H1 (cell line): ENCODE results near the gene FOXA3. TPM values are rescaled to one million over a fixed set of nuclear protein-coding genes. Genes with fewer than 3 reads are reported as not detected.

Experiments
- CTCF ChIA-PET: fragments of 300-600 bp; sonication (Branson Sonifier 250); formaldehyde crosslinking; loops from one replicate; lab custom pipeline; 2021; ENCODE audit not compliant: partially characterized antibody; lab: Charles Lee
- POLR2A ChIA-PET: fragments of 300-600 bp; sonication (Branson Sonifier 250); formaldehyde crosslinking; loops from one replicate; lab custom pipeline; 2021; ENCODE audit warnings: inconsistent platforms; ENCODE audit not compliant: partially characterized antibody; lab: Charles Lee
- DNase-seq, 2 experiments: peaks; one replicate each; pipeline versions ENCODE4 v3.0.0 to v3.0.0-alpha.2; 2010 to 2022; ENCODE audit warnings: low spot score in 2 of 2, low read depth in 1 of 2, mixed read lengths in 1 of 2
- FAIRE-seq: peaks from 2 replicates; lab custom pipeline; 2011; peaks lifted over from hg19 to GRCh38; lab: Jason Lieb, UNC
- H2AFZ ChIP-seq: 2 replicates; pipeline ENCODE4 v1.8.1; 2012; ENCODE audit warnings: low read length, inconsistent platforms
- H2AK5ac ChIP-seq: 2 replicates; pipeline ENCODE4 v1.6.1; 2013; ENCODE audit warnings: low read depth, low read length
- H2BK120ac ChIP-seq: replicated peaks from 2 replicates; pipeline ENCODE3; 2013; ENCODE audit warnings: low read depth, low read length, inconsistent platforms
- H2BK12ac ChIP-seq: 2 replicates; pipeline ENCODE4 v1.6.1; 2013; ENCODE audit warnings: low read depth, low read length
- H2BK15ac ChIP-seq: 2 replicates; pipeline ENCODE4 v1.6.1; 2013; ENCODE audit warnings: low read length
- H2BK20ac ChIP-seq: 2 replicates; pipeline ENCODE4 v1.6.1; 2013; ENCODE audit warnings: low read length
- H2BK5ac ChIP-seq: 2 replicates; pipeline ENCODE4 v1.6.1; 2013; ENCODE audit warnings: low read depth, low read length
- H3K14ac ChIP-seq: 2 replicates; pipeline ENCODE4 v1.6.1; 2013; ENCODE audit warnings: inconsistent platforms; ENCODE audit not compliant: insufficient read length
- H3K18ac ChIP-seq: 2 replicates; pipeline ENCODE4 v1.6.1; 2013; ENCODE audit warnings: low read length; ENCODE audit errors: extremely low read depth
- H3K23ac ChIP-seq: 2 replicates; pipeline ENCODE4 v1.6.1; 2013; ENCODE audit warnings: inconsistent platforms; ENCODE audit not compliant: insufficient read length
- H3K23me2 ChIP-seq: 2 replicates; pipeline ENCODE4 v1.6.1; 2013; ENCODE audit warnings: low read depth, low read length
- H3K27ac ChIP-seq: 2 replicates; pipeline ENCODE4 v1.6.1; 2011; ENCODE audit warnings: low read depth, low read length, inconsistent platforms
- H3K27me3 ChIP-seq, 4 experiments: replicated peaks in 1 of 4; 1 replicate in 1 of 4; 2 replicates in 3 of 4; pipeline versions ENCODE4 v1.6.1 to v1.8.1; 2011 to 2013; ENCODE audit warnings: low read length in 3 of 4, mild to moderate bottlenecking in 3 of 4, inconsistent platforms in 2 of 4, mixed read lengths in 2 of 4, moderate library complexity in 1 of 4; ENCODE audit not compliant: control insufficient read depth in 3 of 4, insufficient read depth in 3 of 4; ENCODE audit errors: extremely low read depth in 1 of 4
- H3K36me3 ChIP-seq, 4 experiments: 2 replicates each; pipeline versions ENCODE4 v1.6.1 to v1.8.1; 2011 to 2013; ENCODE audit warnings: mild to moderate bottlenecking in 4 of 4, low read length in 3 of 4, moderate library complexity in 2 of 4, control low read depth in 1 of 4, inconsistent platforms in 1 of 4; ENCODE audit not compliant: insufficient read depth in 4 of 4, control insufficient read depth in 2 of 4
- H3K4ac ChIP-seq: replicated peaks from 2 replicates; pipeline ENCODE3; 2013; ENCODE audit warnings: low read length, low read depth, mixed read lengths, inconsistent platforms; ENCODE audit not compliant: insufficient read length
- H3K4me1 ChIP-seq, 4 experiments: replicated peaks in 1 of 4; 1 replicate in 1 of 4; 2 replicates in 3 of 4; pipeline versions ENCODE4 v1.6.1 to v1.8.1; 2011 to 2013; ENCODE audit warnings: low read length in 3 of 4, inconsistent platforms in 2 of 4, mixed read lengths in 1 of 4; ENCODE audit not compliant: insufficient read depth in 4 of 4, control insufficient read depth in 3 of 4
- H3K4me2 ChIP-seq, 2 experiments: 2 replicates each; pipeline versions ENCODE4 v1.6.1 to v1.8.1; 2011 to 2013; ENCODE audit warnings: low read depth in 2 of 2, low read length in 2 of 2, control low read depth in 1 of 2, inconsistent platforms in 1 of 2, mild to moderate bottlenecking in 1 of 2; ENCODE audit not compliant: insufficient read depth in 1 of 2
- H3K4me3 ChIP-seq, 4 experiments: fragments of 200-600, 300-600 bp in 1 of 4; sonication (generic), shearing (Covaris generic), sonication (Bioruptor Twin) in 1 of 4; 2 replicates each; pipeline versions ENCODE4 v1.5.1 to v1.8.1; 2011 to 2016; ENCODE audit warnings: low read length in 4 of 4, low read depth in 3 of 4, control low read depth in 2 of 4, inconsistent platforms in 2 of 4, mild to moderate bottlenecking in 2 of 4, mixed read lengths in 1 of 4, moderate library complexity in 1 of 4; ENCODE audit not compliant: insufficient read depth in 2 of 4; ENCODE audit errors: extremely low read depth in 1 of 4
- H3K56ac ChIP-seq: replicated peaks from 2 replicates; pipeline ENCODE3; 2013; ENCODE audit warnings: low read depth, mild to moderate bottlenecking, mixed read lengths, low read length, inconsistent platforms; ENCODE audit not compliant: insufficient read length
- H3K79me1 ChIP-seq: 2 replicates; pipeline ENCODE4 v1.6.1; 2013; ENCODE audit warnings: low read depth, low read length, control low read depth
- H3K79me2 ChIP-seq, 2 experiments: 2 replicates each; pipeline versions ENCODE4 v1.6.1 to v1.8.1; 2012 to 2013; ENCODE audit warnings: low read length in 2 of 2, mild to moderate bottlenecking in 2 of 2, inconsistent platforms in 1 of 2; ENCODE audit not compliant: insufficient read depth in 2 of 2, control insufficient read depth in 1 of 2
- H3K9ac ChIP-seq, 4 experiments: replicated peaks in 1 of 4; 1 replicate in 1 of 4; 2 replicates in 3 of 4; pipeline versions ENCODE4 v1.6.1 to v1.8.1; 2011 to 2013; ENCODE audit warnings: low read depth in 3 of 4, low read length in 3 of 4, control low read depth in 2 of 4, mild to moderate bottlenecking in 2 of 4, moderate library complexity in 2 of 4, inconsistent platforms in 1 of 4; ENCODE audit errors: extremely low read depth in 1 of 4
- H3K9me3 ChIP-seq, 2 experiments: 2 replicates each; pipeline versions ENCODE4 v1.6.1 to v1.8.1; 2012 to 2013; ENCODE audit warnings: mild to moderate bottlenecking in 2 of 2, moderate library complexity in 2 of 2, control low read depth in 1 of 2, inconsistent platforms in 1 of 2, low read depth in 1 of 2, low read length in 1 of 2, mixed read lengths in 1 of 2; ENCODE audit not compliant: insufficient read depth in 2 of 2
- H4K20me1 ChIP-seq, 2 experiments: replicated peaks in 1 of 2; 2 replicates each; pipeline versions ENCODE3 to v1.8.1; 2011 to 2013; ENCODE audit warnings: inconsistent platforms in 2 of 2, low read length in 2 of 2, mild to moderate bottlenecking in 1 of 2; ENCODE audit not compliant: insufficient read depth in 2 of 2, control insufficient read depth in 1 of 2
- H4K5ac ChIP-seq: 2 replicates; pipeline ENCODE4 v1.6.1; 2013; ENCODE audit warnings: low read length, low read depth, mixed read lengths, inconsistent platforms; ENCODE audit not compliant: insufficient read length
- H4K8ac ChIP-seq: 2 replicates; pipeline ENCODE4 v1.8.0; 2013; ENCODE audit warnings: mild to moderate bottlenecking, moderate library complexity, low read length, inconsistent platforms; ENCODE audit not compliant: insufficient read depth; ENCODE audit errors: extremely low read depth
- H4K91ac ChIP-seq: replicated peaks from 2 replicates; pipeline ENCODE3; 2013; ENCODE audit warnings: low read length, mixed read lengths, inconsistent platforms; ENCODE audit not compliant: insufficient read length
- CBX5 ChIP-seq: fragments of 300-800, 300-1000 bp; sonication (generic); IDR thresholded peaks from 2 replicates; pipeline ENCODE4 v1.7.1; 2016; ENCODE audit warnings: antibody characterized with exemption, low read length, low read depth
- CHD2 ChIP-seq: IDR thresholded peaks from 2 replicates; pipeline ENCODE4 v1.6.1; 2012; ENCODE audit warnings: low read length, improper control_type of control experiment
- EP300 ChIP-seq, 2 experiments: IDR thresholded peaks; 1 replicate in 1 of 2; 2 replicates in 1 of 2; pipeline ENCODE4 v1.6.1; 2011 to 2012; ENCODE audit warnings: low read depth in 2 of 2, low read length in 2 of 2, mild to moderate bottlenecking in 2 of 2, borderline replicate concordance in 1 of 2, inconsistent platforms in 1 of 2, moderate library complexity in 1 of 2
- EZH2 ChIP-seq: fragments of 200-600 bp; sonication (generic); IDR thresholded peaks from 2 replicates; pipeline ENCODE4 v1.7.1; 2012; ENCODE audit warnings: low read depth, mild to moderate bottlenecking, moderate library complexity, low read length, inconsistent platforms; ENCODE audit not compliant: severe bottlenecking
- HDAC2 ChIP-seq, 2 experiments: fragments of 300-600 bp in 1 of 2; sonication (generic) in 1 of 2; IDR thresholded peaks; 2 replicates each; pipeline ENCODE4 v1.6.1; 2011 to 2012; ENCODE audit warnings: low read depth in 2 of 2, low read length in 2 of 2, mild to moderate bottlenecking in 2 of 2, moderate library complexity in 2 of 2, borderline replicate concordance in 1 of 2, inconsistent platforms in 1 of 2
- KDM4A ChIP-seq: IDR thresholded peaks from one replicate; pipeline ENCODE4 v1.7.1; 2012; ENCODE audit warnings: low read depth, mild to moderate bottlenecking, moderate library complexity, low read length, inconsistent platforms; ENCODE audit not compliant: severe bottlenecking
- KDM5A ChIP-seq: fragments of 200-600 bp; IDR thresholded peaks from 2 replicates; pipeline ENCODE4 v1.7.1; 2012; ENCODE audit warnings: mild to moderate bottlenecking, low read length, inconsistent platforms, mixed read lengths
- PHF8 ChIP-seq: fragments of 200-600 bp; sonication (generic); conservative IDR thresholded peaks from 2 replicates; pipeline ENCODE4 v1.7.1; 2012; ENCODE audit warnings: low read depth, mild to moderate bottlenecking, inconsistent platforms, low read length, moderate library complexity
- POLR2AphosphoS5 ChIP-seq: IDR thresholded peaks from 2 replicates; pipeline ENCODE4 v1.6.1; 2011; ENCODE audit warnings: low read depth, low read length
- SIN3A ChIP-seq, 2 experiments: IDR thresholded peaks in 1 of 2; conservative IDR thresholded peaks in 1 of 2; 2 replicates each; pipeline ENCODE4 v1.6.1; 2011 to 2012; ENCODE audit warnings: low read length in 2 of 2, improper control_type of control experiment in 1 of 2, low read depth in 1 of 2, mild to moderate bottlenecking in 1 of 2
- TCF12 ChIP-seq: IDR thresholded peaks from 2 replicates; pipeline ENCODE4 v1.6.1; 2011; ENCODE audit warnings: low read depth, mild to moderate bottlenecking, low read length
- TEAD4 ChIP-seq: IDR thresholded peaks from 2 replicates; pipeline ENCODE4 v1.6.1; 2012; ENCODE audit warnings: low read depth, low read length, inconsistent platforms, mixed read lengths
- ZNF274 ChIP-seq: IDR thresholded peaks from 2 replicates; pipeline ENCODE4 v1.7.0; 2012; ENCODE audit warnings: low read length, borderline replicate concordance; ENCODE audit errors: extremely low read depth
- WGBS, 2 experiments: shearing (Covaris generic) in 1 of 2; methylation state at CpG; one replicate each; pipeline versions ENCODE4 v1.1.6 to v1.1.7; 2013 to 2015; ENCODE audit warnings: low lambda C conversion rate in 2 of 2, mixed read lengths in 2 of 2, inconsistent platforms in 1 of 2, low coverage in 1 of 2, missing lambda C conversion rate in 1 of 2; ENCODE audit not compliant: insufficient replicate concordance in 2 of 2, insufficient coverage in 1 of 2, insufficient read length in 1 of 2; ENCODE audit errors: extremely low coverage in 1 of 2, missing lambda C conversion rate in 1 of 2; 5-methylcytosine and 5-hydroxymethylcytosine counted together
- polyA plus RNA-seq, 7 experiments: library from polyadenylated mRNA; depleted of rRNA in 3 of 7; stranded (reverse) in 5 of 7; unstranded in 2 of 7; fragments of >200 nt in 5 of 7; fragments of 200-250 nt in 2 of 7; gene quantifications; 1 replicate in 5 of 7; 2 replicates in 1 of 7; 4 replicates in 1 of 7; pipeline versions ENCODE4 v1.2.1 to v1.2.3, GENCODE V29; 2011 to 2013; ENCODE audit warnings: missing spikeins in 2 of 7, mixed read lengths in 2 of 7
- total RNA-seq: library from RNA; stranded (reverse); fragmentation: NEBNext Ultra II Directional; extraction: Animal tissue kit (Norgen Biotek cat#: 25700); gene quantifications from 2 replicates; pipeline ENCODE4 v1.2.1, GENCODE V29; 2021

Gene FOXA3
- total and polyA plus RNA-seq, 2 of the 8 experiments (the other 6 are each of a cell fraction or from before 2014, with no cell fraction given), result 20.2 to 49.1 TPM

DNA sequence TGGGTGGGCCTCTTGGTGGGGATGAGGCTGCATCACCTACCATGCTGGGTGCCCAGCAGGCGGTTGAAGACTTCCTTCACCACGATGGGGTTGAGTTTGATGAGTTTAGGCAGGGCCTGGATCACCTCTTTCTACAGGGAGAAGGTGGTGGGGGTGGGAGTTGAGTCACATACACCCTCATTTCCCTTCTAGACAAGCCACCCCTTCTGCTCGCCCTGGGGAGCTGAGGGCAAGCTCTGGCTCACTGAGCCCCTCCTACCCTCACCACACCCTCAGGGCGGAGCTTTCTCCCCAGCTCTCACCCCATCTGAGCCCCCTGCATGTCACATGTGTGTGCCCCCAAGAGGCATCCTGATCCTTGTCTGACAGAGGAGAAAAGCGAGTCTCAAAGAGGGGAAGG lies 41.4 kb upstream of the FOXA3 start:
- Histone ChIP-seq H2BK5ac (no peak overlapping the region), H3K14ac (no peak overlapping the region), H2AFZ (no peak overlapping the region), H2BK20ac (no peak overlapping the region), H3K56ac (no peak overlapping the region), H2AK5ac (no peak overlapping the region), H3K4ac (no peak overlapping the region), H3K4me1 (peaks cover 0 to 9% (median 7%) of the 10 kb centered on the region in 4 experiments; a peak in 5 of 7 replicates), H3K79me1 (no peaks in the 10 kb centered on the region; the same call in 1 of the 2 replicates), H2BK120ac (no peak overlapping the region), H4K8ac (no peak overlapping the region; the same call in 1 of the 2 replicates), H3K36me3 (peaks cover 29 to 53% (median 49%) of the 10 kb centered on the region in 4 experiments), H3K27me3 (no peaks in the 10 kb centered on the region), H3K27ac (no peak overlapping the region), H3K4me2 (no peak overlapping the region), H3K23ac (no peak overlapping the region), H3K4me3 (no peak overlapping the region), H4K5ac (no peak overlapping the region), H4K91ac (no peak overlapping the region), H3K9ac (no peak overlapping the region), H4K20me1 (peaks cover 5 to 12% of the 10 kb centered on the region in 2 experiments), H3K18ac (no peak overlapping the region), H2BK15ac (no peak overlapping the region), H3K9me3 (no peaks in the 10 kb centered on the region), H3K79me2 (no peaks in the 10 kb centered on the region), H3K23me2 (no peaks in the 10 kb centered on the region), H2BK12ac (no peak overlapping the region)
- FAIRE-seq (no peak), DNase-seq (no peak)
- ChIA-PET CTCF (interaction anchor here (0.7 to 2.3 kb wide), 7 partner anchors 8 to 60 kb away, joined by 3 to 9 read pairs (median 5); partner anchors contain the start of gene RSPH6A), POLR2A (interaction anchor here (0.7 to 3.0 kb wide), 4 partner anchors 21 to 64 kb away, joined by 3 to 10 read pairs (median 4); partner anchors contain the start of gene SYMPK)
- WGBS, 2 experiments, result 89% methylated on average over 5 of the region's 5 CpGs; no CpG with 5 or more reads in 1 of the 2 experiments
- TF ChIP-seq EP300 (IDR thresholded peaks at IDR 0.05; ENCODE audit: borderline replicate concordance in 1 of 2, low read depth in 2 of 2, low read length in 2 of 2) (no peak), CHD2 (no peak), EZH2 (no peak), POLR2AphosphoS5 (no peak), SIN3A (conservative IDR thresholded peaks at IDR 0.05 in 1 of 2, IDR thresholded peaks at IDR 0.05 in 1 of 2; ENCODE audit: low read depth in 1 of 2, low read length in 2 of 2) (no peak), TCF12 (no peak), KDM4A (no peak), ZNF274 (no peak), CBX5 (no peak), TEAD4 (no peak), HDAC2 (IDR thresholded peaks at IDR 0.05; ENCODE audit: borderline replicate concordance in 1 of 2, low read depth in 2 of 2, low read length in 2 of 2) (no peak), PHF8 (no peak), KDM5A (no peak)
